Testis (tissue), 3 donors: ENCODE results near the gene CRIM1. TPM values are rescaled to one million over a fixed set of nuclear protein-coding genes. Genes with fewer than 3 reads are reported as not detected.

ENCODE experiments used
- DNase-seq: peaks from one replicate; pipeline ENCODE4 v3.0.0-alpha.2; 2019
- H3K27ac ChIP-seq, 2 donors: fragments of 200-600 bp; sonication (generic); one replicate each; pipeline ENCODE4 v1.5.1; 2019
- H3K27me3 ChIP-seq: fragments of 200-600 bp; sonication (generic); one replicate; pipeline ENCODE4 v1.5.1; 2019
- H3K36me3 ChIP-seq: fragments of 200-600 bp; sonication (generic); one replicate; pipeline ENCODE4 v1.5.1; 2017; ENCODE audit warnings: low read depth; ENCODE audit errors: missing control alignments
- H3K4me1 ChIP-seq: fragments of 200-600 bp; sonication (generic); one replicate; pipeline ENCODE4 v1.5.1; 2019
- H3K4me3 ChIP-seq, 2 donors: fragments of 200-600 bp; sonication (generic); one replicate each; pipeline ENCODE4 v1.5.1; 2017 to 2019
- H3K9me3 ChIP-seq: fragments of 200-600 bp; sonication (generic); one replicate; pipeline ENCODE4 v1.5.1; 2017
- CTCF ChIP-seq, 3 experiments: fragments of 450-650 bp in 2 of 3; fragments of 200-600 bp in 1 of 3; sonication (generic) in 1 of 3; IDR thresholded peaks; one replicate each; pipeline ENCODE4 v1.5.1; 2016 to 2019; ENCODE audit warnings: antibody characterized with exemption in 3 of 3, mild to moderate bottlenecking in 2 of 3, moderate library complexity in 1 of 3
- POLR2A ChIP-seq: fragments of 450-650 bp; IDR thresholded peaks from one replicate; pipeline ENCODE4 v1.6.1; 2017; ENCODE audit warnings: antibody characterized with exemption, mild to moderate bottlenecking, moderate library complexity
- WGBS, 2 donors: methylation state at CpG; one replicate each; pipeline ENCODE4 v1.1.5; 2018; 5-methylcytosine and 5-hydroxymethylcytosine counted together
- intact Hi-C: fragments of 100-400 bp; cut with DNase I; formaldehyde crosslinking; loops from one replicate; pipeline ENCODE4 v1.15.1; 2023; ENCODE audit warnings: low total_unique reads
- polyA plus RNA-seq: library from polyadenylated mRNA; stranded (reverse); fragments of 350-450 nt; fragmentation: Illumina TruSeq; extraction: RNeasy Lipid Tissue Mini Kit (QIAGEN cat#74804); gene quantifications from one replicate; pipeline ENCODE4 v1.2.3, GENCODE V29; 2014; ENCODE audit warnings: low read depth, low replicate concordance; ENCODE audit not compliant: insufficient read depth
- total RNA-seq, 2 donors: library from RNA; depleted of rRNA; stranded (reverse); fragments of >200 nt; gene quantifications; one replicate each; pipeline ENCODE4 v1.2.3, GENCODE V29; 2016

The CRIM1 gene
- total and polyA plus RNA-seq, 3 donors from 2014 or later, result 38.2 to 94.1 (median 68.4) TPM

- Histone ChIP-seq H3K9me3 (no peaks in the 10 kb centered on the region), H3K36me3 (no peaks in the 10 kb centered on the region), H3K4me1 (peaks cover 2% of the 10 kb centered on the region), H3K27me3 (no peaks in the 10 kb centered on the region), H3K4me3 (no peak overlapping the region), H3K27ac (no peak overlapping the region)
- intact Hi-C loops, result no loop called here
- no peak for TF ChIP-seq POLR2A
- no peak for TF ChIP-seq CTCF (IDR thresholded peaks at IDR 0.05)
- no peak for DNase-seq
- WGBS, 2 donors, result 75 to 81% methylated on average over 4 of the region's 4 CpGs
Measured at GRCh38 chr2:36528274-36528673, 172.7 kb downstream of the CRIM1 start.

GRCh38 chr2:36528766-36529392 lies 173.3 kb downstream of the CRIM1 start:
- intact Hi-C loops, result no loop called here
- TF ChIP-seq CTCF (IDR thresholded peaks at IDR 0.05) (no peak), POLR2A (no peak)
- H3K36me3 ChIP-seq, result no peaks in the 10 kb centered on the region

GRCh38 chr2:36530178-36530982 lies 174.8 kb downstream of the CRIM1 start:
- no peak for DNase-seq
- WGBS, 2 donors, result 88 to 90% methylated on average over 8 to 9 of the region's 9 CpGs
- intact Hi-C loops, result no loop called here
- no peak for TF ChIP-seq CTCF (IDR thresholded peaks at IDR 0.05)
- no peak for TF ChIP-seq POLR2A
- Histone ChIP-seq H3K4me3 (no peak overlapping the region), H3K9me3 (no peaks in the 10 kb centered on the region), H3K4me1 (peaks cover 2% of the 10 kb centered on the region), H3K27me3 (no peaks in the 10 kb centered on the region), H3K27ac (no peak overlapping the region), H3K36me3 (no peaks in the 10 kb centered on the region)

More at GRCh38 chr2:36528766-36529392, 173.3 kb downstream of the CRIM1 start:
- Histone ChIP-seq H3K9me3 (no peaks in the 10 kb centered on the region), H3K27me3 (no peaks in the 10 kb centered on the region), H3K4me3 (no peak overlapping the region), H3K27ac (no peak overlapping the region), H3K4me1 (peaks cover 2% of the 10 kb centered on the region)
- DNase-seq, result no peak
- WGBS, 2 donors, result 77 to 78% methylated on average over 7 of the region's 7 CpGs

GRCh38 chr2:36530983-36531354 lies 175.4 kb downstream of the CRIM1 start:
- H3K27me3 ChIP-seq, result no peaks in the 10 kb centered on the region
- H3K4me3 ChIP-seq, result no peak overlapping the region
- DNase-seq, result no peak
- TF ChIP-seq CTCF (IDR thresholded peaks at IDR 0.05) (no peak), POLR2A (no peak)
- WGBS, 2 donors, result 65 to 66% methylated on average over 3 of the region's 3 CpGs
- no peak overlapping the region for H3K27ac ChIP-seq
- H3K4me1 ChIP-seq, result peaks cover 2% of the 10 kb centered on the region
- H3K9me3 ChIP-seq, result no peaks in the 10 kb centered on the region
- no peaks in the 10 kb centered on the region for H3K36me3 ChIP-seq
- intact Hi-C loops, result no loop called here
